GM23338 (cell line): ENCODE results near the gene RAP1GAP. TPM values are rescaled to one million over a fixed set of nuclear protein-coding genes. Genes with fewer than 3 reads are reported as not detected.

ENCODE experiments used
- ATAC-seq: fragments of 200-7000 bp; cut with Tn5 transposase; 3 replicates; pipeline ENCODE4 v1.9.1; 2020
- DNase-seq: peaks from one replicate; pipeline ENCODE4 v3.0.0-alpha.2; 2015; ENCODE audit warnings: low spot score
- H2AFZ ChIP-seq: fragments of 200-600 bp; sonication (generic); 2 replicates; pipeline ENCODE4 v1.8.0; 2016; ENCODE audit warnings: antibody characterized with exemption, mild to moderate bottlenecking, moderate library complexity
- H3F3A ChIP-seq: fragments of 200-600 bp; sonication (generic); replicated peaks from 2 replicates; pipeline ENCODE4 v1.8.0; 2017; ENCODE audit warnings: antibody characterized with exemption, mixed run types, low read depth
- H3K27ac ChIP-seq: fragments of 200-600 bp; sonication (generic); 2 replicates; pipeline ENCODE4 v1.6.1; 2016; ENCODE audit warnings: low read depth
- H3K27me3 ChIP-seq: fragments of 200-600 bp; sonication (generic); 2 replicates; pipeline ENCODE4 v1.8.0; 2016; ENCODE audit warnings: mild to moderate bottlenecking, mixed run types, moderate library complexity; ENCODE audit not compliant: insufficient read depth
- H3K36me3 ChIP-seq: fragments of 200-600 bp; sonication (generic); 2 replicates; pipeline ENCODE4 v1.8.0; 2016; ENCODE audit warnings: mild to moderate bottlenecking; ENCODE audit not compliant: insufficient read depth
- H3K4me1 ChIP-seq: fragments of 200-600 bp; sonication (generic); 2 replicates; pipeline ENCODE4 v1.8.0; 2016; ENCODE audit warnings: mild to moderate bottlenecking, moderate library complexity; ENCODE audit not compliant: insufficient read depth
- H3K4me2 ChIP-seq: fragments of 200-600 bp; sonication (generic); 2 replicates; pipeline ENCODE4 v1.7.1; 2017; ENCODE audit warnings: mixed run types
- H3K4me3 ChIP-seq: fragments of 200-600 bp; sonication (generic); 2 replicates; pipeline ENCODE4 v1.6.1; 2016; ENCODE audit warnings: mixed run types
- H3K79me2 ChIP-seq: fragments of 200-600 bp; sonication (generic); replicated peaks from 2 replicates; pipeline ENCODE4 v1.8.0; 2017; ENCODE audit warnings: mild to moderate bottlenecking; ENCODE audit not compliant: insufficient read depth
- H3K9me2 ChIP-seq: fragments of 200-600 bp; sonication (generic); 2 replicates; pipeline ENCODE4 v1.8.0; 2017; ENCODE audit not compliant: insufficient read depth
- H4K20me1 ChIP-seq: fragments of 200-600 bp; sonication (generic); replicated peaks from 2 replicates; pipeline ENCODE4 v1.8.0; 2017; ENCODE audit warnings: mild to moderate bottlenecking; ENCODE audit not compliant: insufficient read depth
- H3K27ac Mint-ChIP-seq: 2 replicates; pipeline ENCODE4 v1.8.0; 2020; ENCODE audit warnings: inconsistent platforms, mild to moderate bottlenecking, moderate library complexity, mixed read lengths
- H3K27me3 Mint-ChIP-seq: 3 replicates; pipeline ENCODE4 v1.8.0; 2022; ENCODE audit warnings: low read depth, mild to moderate bottlenecking, moderate library complexity, mixed read lengths, inconsistent platforms; ENCODE audit not compliant: insufficient read depth, poor library complexity
- H3K36me3 Mint-ChIP-seq: 3 replicates; pipeline ENCODE4 v1.8.0; 2021; ENCODE audit warnings: low read depth, mild to moderate bottlenecking, inconsistent platforms, moderate library complexity, mixed read lengths
- H3K4me1 Mint-ChIP-seq: 3 replicates; pipeline ENCODE4 v1.8.0; 2020; ENCODE audit warnings: mild to moderate bottlenecking, inconsistent platforms, mixed read lengths
- H3K4me3 Mint-ChIP-seq: 3 replicates; pipeline ENCODE4 v1.8.0; 2021; ENCODE audit warnings: moderate library complexity, mild to moderate bottlenecking, inconsistent platforms, mixed read lengths
- H3K9me3 Mint-ChIP-seq: 3 replicates; pipeline ENCODE4 v1.8.0; 2020; ENCODE audit warnings: moderate library complexity, mild to moderate bottlenecking, inconsistent platforms, mixed read lengths
- CREB1 ChIP-seq: fragments of 250-450 bp; sonication (Bioruptor Pico); IDR thresholded peaks from 2 replicates; pipeline ENCODE4 v1.5.0; 2020; ENCODE audit warnings: low read depth, mild to moderate bottlenecking, moderate library complexity
- CTCF ChIP-seq, 2 experiments: fragments of 200-600 bp in 1 of 2; sonication (generic) in 1 of 2; conservative IDR thresholded peaks; 2 replicates each; pipeline versions ENCODE4 v1.5.1 to v1.6.1; 2016 to 2017; ENCODE audit warnings: antibody characterized with exemption in 2 of 2, low read depth in 2 of 2, mild to moderate bottlenecking in 2 of 2, moderate library complexity in 1 of 2
- ETS1 ChIP-seq: IDR thresholded peaks from 2 replicates; pipeline ENCODE4 v1.6.1; 2016; ENCODE audit warnings: antibody characterized with exemption
- EZH2 ChIP-seq: fragments of 200-600 bp; sonication (generic); IDR thresholded peaks from one replicate; pipeline ENCODE4 v1.8.0; 2017; ENCODE audit warnings: antibody characterized with exemption, mild to moderate bottlenecking, low read depth; ENCODE audit not compliant: unreplicated experiment
- EZH2phosphoT487 ChIP-seq: fragments of 200-600 bp; sonication (generic); IDR thresholded peaks from one replicate; pipeline ENCODE4 v1.8.1; 2018; ENCODE audit warnings: antibody characterized with exemption; ENCODE audit not compliant: unreplicated experiment
- JUNB ChIP-seq: IDR thresholded peaks from one replicate; pipeline ENCODE4 v1.6.1; 2016; ENCODE audit warnings: antibody characterized with exemption; ENCODE audit not compliant: unreplicated experiment
- NANOG ChIP-seq: IDR thresholded peaks from 2 replicates; pipeline ENCODE4 v1.6.1; 2016; ENCODE audit warnings: antibody characterized with exemption, borderline replicate concordance
- POLR2AphosphoS5 ChIP-seq: IDR thresholded peaks from 2 replicates; pipeline ENCODE4 v1.6.1; 2016; ENCODE audit warnings: antibody characterized with exemption, low read depth
- REST ChIP-seq: IDR thresholded peaks from one replicate; pipeline ENCODE4 v1.6.1; 2018; ENCODE audit warnings: antibody characterized with exemption; ENCODE audit not compliant: unreplicated experiment
- STAT1 ChIP-seq: IDR thresholded peaks from one replicate; pipeline ENCODE4 v1.6.1; 2016; ENCODE audit warnings: antibody characterized with exemption; ENCODE audit not compliant: unreplicated experiment
- ZNF114 ChIP-seq: fragments of 250-450 bp; sonication (Bioruptor Pico); IDR thresholded peaks from 2 replicates; pipeline ENCODE4 v1.5.0; 2020; ENCODE audit warnings: mild to moderate bottlenecking, moderate library complexity
- ZNF331 ChIP-seq: fragments of 250-450 bp; sonication (Bioruptor Pico); IDR thresholded peaks from 2 replicates; pipeline ENCODE4 v1.5.0; 2020; ENCODE audit warnings: low read depth, mild to moderate bottlenecking, moderate library complexity
- ZNF462 ChIP-seq: fragments of 250-450 bp; sonication (Bioruptor Pico); IDR thresholded peaks from 2 replicates; pipeline ENCODE4 v1.5.0; 2020; ENCODE audit warnings: mild to moderate bottlenecking, moderate library complexity
- polyA plus RNA-seq: library from polyadenylated mRNA; unstranded; fragments of >200 nt; fragmentation: Nextera tagmentation; extraction: Ambion mirVana; gene quantifications from 2 replicates; pipeline ENCODE4 v1.2.1, GENCODE V29; 2016
- total RNA-seq: library from RNA; depleted of rRNA; stranded (reverse); fragments of >200 nt; shearing (Covaris generic); gene quantifications from 2 replicates; pipeline ENCODE4 v1.2.3, GENCODE V29; 2014

The RAP1GAP gene
- total and polyA plus RNA-seq, 2 experiments from 2014 or later: 4.3 to 6.6 TPM

- Mint-ChIP-seq H3K27me3 (peaks cover 14% of the 10 kb centered on the region), H3K4me3 (no peak overlapping the region), H3K4me1 (peaks cover 8% of the 10 kb centered on the region), H3K36me3 (peaks cover 14% of the 10 kb centered on the region; the same call in 2 of the 3 replicates), H3K27ac (no peak overlapping the region), H3K9me3 (no peaks in the 10 kb centered on the region)
- Histone ChIP-seq H3F3A (no peaks in the 10 kb centered on the region), H3K27me3 (no peaks in the 10 kb centered on the region), H3K4me2 (no peak overlapping the region), H3K79me2 (no peaks in the 10 kb centered on the region), H3K4me1 (peaks cover 6% of the 10 kb centered on the region; the same call in 1 of the 2 replicates), H3K9me2 (no peaks in the 10 kb centered on the region), H4K20me1 (0 out of 2 replicates have a peak, but pooled peaks cover 3% of the 10 kb centered on the region), H2AFZ (no peak overlapping the region), H3K27ac (no peak overlapping the region), H3K4me3 (no peak overlapping the region), H3K36me3 (no peaks in the 10 kb centered on the region)
- TF ChIP-seq CTCF (conservative IDR thresholded peaks at IDR 0.05; ENCODE audit: low read depth in 2 of 2) (no peak), CREB1 (no peak), POLR2AphosphoS5 (no peak), ZNF331 (no peak), ETS1 (no peak), REST (no peak), EZH2phosphoT487 (no peak), EZH2 (no peak), ZNF462 (CRISPR knock-in tag) (no peak), STAT1 (no peak), JUNB (no peak), ZNF114 (CRISPR knock-in tag) (no peak), NANOG (no peak)
- ATAC-seq: no peak
- DNase-seq: no peak
Measured at GRCh38 chr1:21575351-21575942, 93.7 kb downstream of the RAP1GAP start.
